IMR-90 (cell line): ENCODE results near the gene EEF2K.

Experiments used
- CTCF ChIP-seq: conservative IDR thresholded peaks from 2 replicates; pipeline ENCODE4 v1.5.1; 2012; ENCODE audit warnings: mild to moderate bottlenecking, low read depth, low read length, improper control_type of control experiment
- MAFK ChIP-seq: IDR thresholded peaks from 2 replicates; pipeline ENCODE4 v1.6.1; 2012; ENCODE audit warnings: low read depth, low read length, improper control_type of control experiment
- POLR2A ChIP-seq: IDR thresholded peaks from 2 replicates; pipeline ENCODE4 v1.6.1; 2012; ENCODE audit warnings: mild to moderate bottlenecking, low read depth, low read length
- SMC3 ChIP-seq: fragments of 150-350 bp; IDR thresholded peaks from 2 replicates; pipeline ENCODE4 v1.6.1; 2016; ENCODE audit warnings: low read depth, mild to moderate bottlenecking, antibody characterized with exemption, low read length, moderate library complexity
- USF2 ChIP-seq: fragments of 150-350 bp; IDR thresholded peaks from 2 replicates; pipeline ENCODE4 v1.6.1; 2017; ENCODE audit warnings: mild to moderate bottlenecking, antibody characterized with exemption, low read length, low read depth

- no peak for TF ChIP-seq SMC3
- no peak for TF ChIP-seq CTCF
- no peak for TF ChIP-seq USF2
- TF ChIP-seq MAFK, result no peak
- TF ChIP-seq POLR2A, result no peak
Measured at GRCh38 chr16:22291860-22292318, 85.8 kb downstream of the EEF2K start.
